Mammary epithelial cell (primary cell): ENCODE data around the gene LTF.

Source experiments
- EZH2 ChIP-seq: IDR thresholded peaks from 2 replicates; pipeline ENCODE4 v1.6.1; 2012; ENCODE audit warnings: low read length, inconsistent platforms, borderline replicate concordance
- TF ChIP-seq, protein P1 (sequence below), 2 donors: IDR thresholded peaks in 1 of 2; conservative IDR thresholded peaks in 1 of 2; 2 replicates each; pipeline ENCODE4 v1.5.1; 2011 to 2012; ENCODE audit warnings: inconsistent platforms in 2 of 2, low read length in 2 of 2, mild to moderate bottlenecking in 2 of 2, control low read depth in 1 of 2, low read depth in 1 of 2; ENCODE audit not compliant: insufficient read depth in 1 of 2; ENCODE audit errors: extremely low read depth in 1 of 2

DNA sequence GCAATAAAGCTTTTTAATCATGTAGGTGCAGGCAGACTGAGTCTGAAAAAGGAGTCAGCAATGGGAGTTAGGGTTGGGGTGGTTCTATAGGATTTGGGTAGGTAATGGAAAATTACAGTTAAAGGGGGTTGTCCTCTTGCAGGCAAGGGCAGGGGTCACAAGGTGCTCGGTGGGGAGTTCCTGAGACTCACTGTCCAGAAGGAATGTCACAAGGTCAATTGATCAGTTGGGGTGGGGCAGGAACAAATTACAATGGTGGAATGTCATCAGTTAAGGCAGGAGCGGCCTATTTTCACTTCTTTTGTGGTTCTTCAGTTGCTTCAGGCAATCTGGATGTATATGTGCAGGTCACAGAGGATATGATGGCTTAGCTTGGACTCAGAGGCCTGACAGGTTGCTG, 71.7 kb downstream of the LTF start:
- TF ChIP-seq, protein P1, sequence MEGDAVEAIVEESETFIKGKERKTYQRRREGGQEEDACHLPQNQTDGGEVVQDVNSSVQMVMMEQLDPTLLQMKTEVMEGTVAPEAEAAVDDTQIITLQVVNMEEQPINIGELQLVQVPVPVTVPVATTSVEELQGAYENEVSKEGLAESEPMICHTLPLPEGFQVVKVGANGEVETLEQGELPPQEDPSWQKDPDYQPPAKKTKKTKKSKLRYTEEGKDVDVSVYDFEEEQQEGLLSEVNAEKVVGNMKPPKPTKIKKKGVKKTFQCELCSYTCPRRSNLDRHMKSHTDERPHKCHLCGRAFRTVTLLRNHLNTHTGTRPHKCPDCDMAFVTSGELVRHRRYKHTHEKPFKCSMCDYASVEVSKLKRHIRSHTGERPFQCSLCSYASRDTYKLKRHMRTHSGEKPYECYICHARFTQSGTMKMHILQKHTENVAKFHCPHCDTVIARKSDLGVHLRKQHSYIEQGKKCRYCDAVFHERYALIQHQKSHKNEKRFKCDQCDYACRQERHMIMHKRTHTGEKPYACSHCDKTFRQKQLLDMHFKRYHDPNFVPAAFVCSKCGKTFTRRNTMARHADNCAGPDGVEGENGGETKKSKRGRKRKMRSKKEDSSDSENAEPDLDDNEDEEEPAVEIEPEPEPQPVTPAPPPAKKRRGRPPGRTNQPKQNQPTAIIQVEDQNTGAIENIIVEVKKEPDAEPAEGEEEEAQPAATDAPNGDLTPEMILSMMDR (conservative IDR thresholded peaks at IDR 0.05 in 1 of 2, IDR thresholded peaks at IDR 0.05 in 1 of 2; ENCODE audit: extremely low read depth in 1 of 2, insufficient read depth in 1 of 2, low read depth in 1 of 2, low read length in 2 of 2) = no peak
- TF ChIP-seq EZH2 = no peak
